Jurkat, Clone E6-1 (cell line): Measurements from ENCODE around the gene NEK10.
"Not testable (repeated sequence)": the region's sequence is repeated elsewhere in the genome, so short reads cannot be mapped to it uniquely, and the experiment has no call there.

ENCODE experiments used
- DNase-seq: peaks from one replicate; pipeline ENCODE4 v3.0.0-alpha.2; 2011; ENCODE audit warnings: low read depth, low spot score
- H3K4me3 ChIP-seq: 2 replicates; pipeline ENCODE4 v1.5.1; 2011; ENCODE audit warnings: mild to moderate bottlenecking, low read length, control low read depth, moderate library complexity

NEK10 gene

DNA sequence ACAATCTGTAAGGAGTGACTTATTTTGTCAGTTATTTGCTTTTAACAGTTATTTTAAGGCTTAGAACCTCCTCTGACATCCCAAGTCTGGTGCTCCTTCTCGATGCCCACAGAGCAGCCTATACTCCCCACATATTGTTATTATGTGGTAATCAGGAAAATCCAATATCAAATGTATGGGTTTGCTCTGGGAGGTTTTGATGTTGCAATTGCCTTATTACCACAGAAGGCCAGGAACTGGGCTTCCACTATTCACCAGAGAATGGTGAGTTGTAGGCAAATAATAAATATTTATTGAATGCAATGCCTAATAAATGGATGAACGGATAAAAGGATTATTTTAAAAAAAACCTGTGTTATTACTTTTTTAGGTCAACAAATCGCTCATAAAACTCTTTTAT, 12.2 kb downstream of the NEK10 start:
- H3K4me3 ChIP-seq, result no peak overlapping the region
- DNase-seq, result no peak

DNA sequence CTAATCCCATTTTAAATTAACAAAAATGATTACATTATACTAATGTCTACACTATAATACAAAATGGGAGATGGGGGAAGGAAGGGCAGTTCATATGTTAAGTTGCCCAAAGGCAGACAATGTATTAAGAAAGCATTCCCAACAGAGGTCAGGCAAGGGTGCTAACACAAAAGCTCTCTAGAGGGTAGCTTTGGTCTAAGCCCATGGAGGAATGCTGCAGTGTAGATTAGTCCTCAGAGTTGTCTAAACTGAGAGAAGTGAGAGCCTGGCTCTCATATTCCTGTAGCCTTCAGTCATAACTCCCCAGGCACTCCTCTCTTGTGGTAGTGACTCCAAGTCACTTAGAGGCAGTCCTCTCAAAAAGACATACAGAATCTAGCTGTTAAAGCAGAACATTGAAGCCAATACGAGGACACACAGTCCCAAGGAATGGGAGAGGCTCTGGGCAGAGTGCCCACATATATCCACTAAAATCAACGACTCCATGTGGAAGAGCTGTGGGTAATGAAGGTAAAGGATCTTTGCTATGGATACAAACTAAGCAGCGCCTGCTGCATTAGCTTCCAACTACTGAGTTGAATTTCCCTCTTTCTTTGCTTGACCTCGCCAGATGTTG, 14.5 kb downstream of the NEK10 start:
- no peak overlapping the region for H3K4me3 ChIP-seq
- no peak for DNase-seq

DNA sequence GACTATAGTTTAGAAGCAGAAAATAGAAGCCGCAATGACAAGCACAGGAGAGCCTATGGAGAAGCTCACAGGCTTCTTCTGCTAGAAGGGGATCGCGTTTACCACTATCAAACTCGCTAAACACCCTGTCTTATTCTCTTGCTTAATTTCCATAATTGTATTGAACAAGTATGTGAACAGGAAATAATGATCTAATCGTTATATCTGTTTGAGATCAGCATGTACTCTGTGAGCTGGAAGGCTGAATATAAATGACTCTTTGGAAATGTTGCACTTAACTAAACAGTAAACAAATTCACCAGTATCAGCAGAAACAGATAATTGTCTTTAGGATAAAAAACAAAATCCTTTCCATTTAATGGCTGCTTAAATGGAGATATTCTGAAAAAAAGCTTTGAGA, 15.0 kb downstream of the NEK10 start:
- H3K4me3 ChIP-seq, result no peak overlapping the region
- DNase-seq, result no peak

DNA sequence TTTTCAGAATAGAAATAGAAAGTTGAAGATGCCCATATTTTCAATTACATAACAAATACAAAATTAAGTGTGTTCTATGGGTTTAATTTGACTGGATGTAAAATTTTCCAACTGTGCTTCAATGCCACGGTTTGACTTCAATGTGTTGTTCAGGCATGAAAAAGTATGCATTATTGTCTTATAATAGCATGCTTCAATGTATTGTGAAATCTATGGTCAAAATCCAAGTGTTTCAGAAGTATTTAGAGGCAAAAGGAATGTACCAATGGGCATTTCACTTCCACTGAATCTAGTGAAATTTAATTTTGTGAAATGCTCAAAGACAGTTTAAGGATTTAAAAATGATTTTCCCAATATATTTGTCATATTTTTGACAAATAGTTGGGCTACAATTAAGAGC, 16.0 kb downstream of the NEK10 start:
- H3K4me3 ChIP-seq, result no peak overlapping the region
- DNase-seq, result no peak

DNA sequence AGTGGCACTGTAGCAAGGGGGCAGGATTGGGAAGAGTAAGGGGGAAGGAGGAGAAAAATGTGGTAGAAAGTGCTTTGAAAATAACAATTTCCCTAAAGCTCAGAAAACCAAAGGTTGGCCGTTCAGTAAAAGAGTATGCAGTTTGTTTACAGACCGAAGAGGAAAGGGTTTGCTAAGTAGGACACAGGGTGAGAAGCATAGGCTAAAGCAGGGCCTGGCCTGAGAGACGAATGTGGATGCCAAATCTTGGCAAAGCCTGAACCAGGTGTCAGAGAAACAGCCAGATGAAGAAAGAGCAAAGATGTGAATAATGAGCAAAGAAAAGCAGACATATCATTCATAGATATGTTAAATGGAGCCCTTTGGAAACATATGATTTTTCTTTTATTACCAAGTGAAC, 17.1 kb downstream of the NEK10 start:
- DNase-seq, result no peak
- no peak overlapping the region for H3K4me3 ChIP-seq

DNA sequence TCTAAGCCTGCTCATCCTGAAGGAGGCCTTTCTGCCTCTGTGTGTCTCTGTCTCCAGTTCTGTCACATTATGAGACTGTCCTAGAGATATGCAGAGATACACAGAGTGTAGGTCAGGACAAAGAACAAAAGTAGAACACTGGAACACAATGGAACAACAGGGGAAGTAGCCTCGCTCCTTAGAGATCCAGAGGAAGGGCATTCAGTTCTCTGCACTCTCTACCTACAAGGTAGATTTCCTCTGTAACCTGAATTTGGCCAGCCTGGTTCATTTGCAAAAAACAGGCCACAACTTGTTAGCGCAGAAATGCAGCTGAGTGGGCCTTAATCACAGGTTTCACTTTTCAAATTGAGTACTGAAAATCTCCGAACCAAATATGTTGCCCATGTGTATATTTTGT, 19.4 kb downstream of the NEK10 start:
- H3K4me3 ChIP-seq, result peak overlapping the region; percentile 21
- no peak for DNase-seq

DNA sequence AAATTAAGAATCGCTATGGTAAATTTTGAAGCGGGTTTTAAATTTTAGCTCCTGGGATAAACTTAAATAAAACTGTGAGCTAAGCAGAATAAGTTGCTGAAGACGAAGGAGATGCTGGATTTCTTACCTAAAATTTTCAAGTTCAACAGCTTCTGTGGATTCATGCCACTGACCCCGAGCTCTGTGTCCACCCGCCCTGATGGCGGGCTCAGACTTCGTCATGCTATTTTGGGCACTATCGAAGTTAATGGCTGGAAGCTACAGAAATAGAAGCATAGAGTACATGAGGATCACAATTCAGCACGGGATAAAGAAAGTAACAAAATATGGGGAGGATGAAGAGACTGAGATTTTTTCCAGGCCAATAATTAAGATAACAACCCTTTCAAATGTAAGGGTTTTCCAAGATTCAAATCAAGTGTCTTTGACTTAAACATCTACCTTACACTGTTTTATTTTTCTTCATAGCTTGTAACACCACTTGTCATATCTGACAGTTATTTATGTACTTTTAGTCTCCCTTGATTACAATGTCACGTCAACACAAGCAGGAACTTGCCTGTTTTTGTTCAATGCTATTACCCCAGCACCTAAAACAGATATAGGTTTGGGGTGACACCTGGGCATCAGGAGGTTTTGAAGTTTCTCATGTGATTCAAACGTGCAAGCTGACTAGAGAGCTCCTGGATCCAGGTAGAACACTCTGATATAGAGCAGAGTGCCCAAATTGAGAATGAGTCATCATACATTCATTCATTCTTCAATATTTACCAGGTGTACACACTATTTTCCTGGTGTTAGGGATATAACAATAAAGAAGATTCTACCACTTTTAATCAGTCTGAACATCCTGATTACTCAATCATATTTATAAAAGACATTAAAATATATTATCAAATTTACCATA, 23.0 kb downstream of the NEK10 start:
- no peak for DNase-seq
- H3K4me3 ChIP-seq, result no peak overlapping the region

DNA sequence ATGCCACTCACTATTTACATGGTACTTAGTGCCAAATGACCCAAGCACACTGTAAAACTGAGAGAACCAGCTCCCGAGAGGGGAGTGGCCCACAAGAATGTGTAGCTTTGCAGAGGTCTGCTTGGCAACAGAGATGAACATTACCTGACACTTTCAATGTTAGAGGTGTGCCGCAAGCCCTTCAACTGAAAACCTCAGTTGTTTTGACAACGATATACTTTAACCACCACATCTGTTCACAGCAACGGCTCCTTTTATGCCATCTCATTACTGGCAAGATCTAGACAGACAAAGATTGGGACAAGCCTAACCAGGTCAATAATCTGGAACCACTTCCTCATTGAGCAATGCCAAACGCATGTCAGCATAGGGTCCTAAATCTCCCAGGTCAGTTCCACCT, 23.7 kb downstream of the NEK10 start:
- DNase-seq, result peak; percentile 97

DNA sequence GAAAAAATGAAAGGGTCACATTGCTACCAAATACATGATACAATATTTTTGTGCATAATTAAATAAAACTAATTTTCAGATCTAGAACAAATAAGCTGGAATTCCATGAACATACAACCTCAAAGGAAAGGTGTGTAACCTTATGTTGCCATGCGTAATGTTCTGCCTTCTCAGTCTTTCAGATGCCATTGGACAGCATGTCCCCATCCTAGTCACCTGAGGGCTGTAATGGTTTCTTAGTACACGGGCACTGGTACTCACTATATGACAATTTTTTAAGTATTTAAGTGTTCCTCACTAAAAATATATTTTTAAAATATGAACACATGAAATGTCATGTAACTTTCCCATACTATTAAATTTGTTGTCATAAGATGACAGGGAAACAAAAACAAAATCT, 24.1 kb downstream of the NEK10 start:
- peak overlapping the region; percentile 4; the same call in 1 of the 2 replicates for H3K4me3 ChIP-seq
- no peak for DNase-seq

More for the DNA sequence above, 23.7 kb downstream of the NEK10 start:
- H3K4me3 ChIP-seq, result peak overlapping the region; percentile 4; the same call in 1 of the 2 replicates

DNA sequence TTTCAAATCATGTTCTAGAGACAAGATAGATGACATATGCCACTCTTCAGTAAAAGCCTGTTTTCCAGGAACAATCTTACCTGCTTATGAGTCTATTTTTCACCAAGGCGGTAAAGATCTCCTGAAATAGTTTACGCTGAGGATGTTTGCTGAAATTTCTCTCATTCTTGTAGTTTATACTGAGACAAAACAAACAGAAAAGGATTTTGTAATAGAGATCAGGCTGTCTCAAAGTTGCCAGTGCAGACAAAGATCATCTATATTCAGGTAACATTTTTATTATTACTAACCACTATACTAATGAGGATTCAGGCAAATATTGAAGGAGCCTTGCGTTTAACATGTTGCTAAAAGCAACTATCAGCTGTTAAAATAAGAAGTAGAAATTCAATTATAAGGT, 25.0 kb downstream of the NEK10 start:
- DNase-seq, result no peak

DNA sequence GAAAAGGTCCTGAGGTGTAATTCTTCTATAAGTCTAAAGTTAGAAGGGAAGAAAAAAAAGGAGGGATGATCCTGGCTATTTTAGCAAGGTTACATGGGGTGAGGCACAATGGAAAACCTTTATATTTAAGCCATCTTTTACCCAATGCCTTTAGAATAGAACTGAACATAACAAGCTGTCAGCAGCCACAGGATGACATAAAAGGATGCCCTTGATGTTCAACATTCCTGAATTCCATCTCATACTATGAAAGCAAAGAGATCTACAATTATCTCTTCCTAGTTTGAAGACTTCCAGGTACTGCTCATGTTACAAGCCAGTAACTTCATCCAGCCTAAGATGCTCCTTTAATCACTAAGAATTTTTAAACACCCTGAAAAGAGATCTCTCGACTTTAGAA, 26.9 kb downstream of the NEK10 start:
- no peak overlapping the region for H3K4me3 ChIP-seq
- no peak for DNase-seq

More for the DNA sequence above, 25.0 kb downstream of the NEK10 start:
- no peak overlapping the region for H3K4me3 ChIP-seq

DNA sequence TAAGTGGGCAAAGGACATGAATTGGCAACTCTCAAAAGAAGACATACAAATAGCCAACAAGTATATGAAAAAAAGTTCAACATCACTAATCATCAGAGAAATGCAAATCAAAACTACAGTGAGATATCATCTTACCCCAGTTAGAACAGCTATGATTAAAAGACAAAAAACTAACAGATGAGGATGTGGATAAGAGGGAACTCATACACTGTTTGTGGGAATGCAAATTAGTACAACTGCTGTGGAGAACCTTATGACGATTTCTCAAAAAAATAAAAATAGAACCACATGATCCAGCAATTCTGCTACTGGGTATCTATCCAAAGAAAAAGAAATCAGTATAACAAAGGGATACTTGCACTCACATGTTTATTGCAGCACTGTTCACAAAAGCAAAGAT, 28.6 kb downstream of the NEK10 start:
- H3K4me3 ChIP-seq, result no peak overlapping the region
- peak; percentile 85 for DNase-seq

DNA sequence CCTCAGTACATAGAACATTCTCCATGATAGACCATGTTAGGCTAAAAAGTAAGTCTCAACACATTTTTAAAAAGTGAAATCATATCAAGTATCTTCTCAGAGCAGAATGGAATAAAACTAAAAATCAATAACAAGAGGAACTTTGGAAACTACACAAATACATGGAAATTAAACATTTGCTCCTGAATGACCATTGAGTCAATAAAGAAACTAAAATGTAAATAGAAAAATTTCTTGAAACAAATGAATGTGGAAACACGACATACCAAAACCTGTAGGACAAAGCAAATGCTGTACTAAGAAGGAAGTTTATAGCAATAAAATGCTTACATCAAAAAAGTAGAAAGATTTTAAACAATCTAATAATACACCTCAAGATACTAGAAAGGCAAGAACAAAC, 33.6 kb downstream of the NEK10 start:
- H3K4me3 ChIP-seq, result no peak overlapping the region
- DNase-seq, result no peak

DNA sequence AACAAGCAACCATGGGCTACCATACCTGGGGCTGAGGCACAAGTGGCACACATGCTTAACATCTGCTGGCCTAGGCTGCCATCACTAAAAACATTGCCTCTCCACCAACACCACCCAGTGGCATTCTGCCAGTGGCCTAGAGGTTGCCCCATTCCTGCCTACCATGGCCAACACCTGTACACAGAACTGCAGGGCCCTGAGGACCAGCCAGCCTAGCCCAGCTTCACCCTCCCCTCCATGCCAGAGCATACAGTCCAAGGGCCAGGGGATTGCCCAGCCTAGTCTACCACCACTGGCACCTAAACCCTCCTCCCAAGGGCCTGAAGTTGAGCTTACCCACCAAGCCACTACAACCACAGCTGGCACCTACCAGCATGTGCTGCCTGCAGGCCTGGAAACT, 35.3 kb downstream of the NEK10 start:
- no peak overlapping the region for H3K4me3 ChIP-seq
- DNase-seq, result no peak

DNA sequence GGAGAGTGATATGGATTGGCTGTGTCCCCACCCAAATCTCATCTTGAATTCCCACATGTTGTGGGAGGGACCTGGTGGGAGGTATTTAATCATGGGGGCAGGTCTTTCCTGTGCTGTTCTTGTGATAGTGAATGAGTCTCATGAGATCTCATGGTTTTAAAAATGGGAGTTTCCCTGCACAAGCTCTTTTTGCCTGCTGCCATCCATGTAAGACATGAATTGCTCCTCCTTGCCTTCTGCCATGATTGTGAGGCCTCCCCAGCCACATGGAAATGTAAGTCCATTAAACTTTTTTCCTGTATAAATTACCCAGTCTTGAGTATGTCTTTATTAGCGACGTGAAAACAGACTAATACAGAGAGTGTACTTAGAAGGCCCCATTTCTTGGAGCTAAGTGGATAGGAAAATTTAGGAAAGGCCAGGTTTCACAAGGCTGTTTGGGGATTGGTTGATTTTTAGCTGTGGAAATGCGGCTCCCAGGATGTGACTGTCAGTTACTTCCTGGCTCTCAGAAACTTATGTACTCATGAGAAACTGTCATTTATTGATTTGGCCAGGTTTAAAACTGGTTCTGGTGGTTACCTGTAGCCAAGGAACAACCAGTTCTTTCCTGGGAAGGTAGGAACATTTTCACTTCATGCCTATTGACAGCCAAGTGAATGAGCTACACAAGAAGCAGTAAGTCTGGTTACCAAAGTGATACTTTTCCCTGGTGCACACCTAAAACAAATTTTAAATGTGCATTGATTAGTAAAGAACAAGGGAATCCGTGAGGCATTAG, 40.0 kb downstream of the NEK10 start:
- DNase-seq, H3K4me3 ChIP-seq: not testable (repeated sequence)

DNA sequence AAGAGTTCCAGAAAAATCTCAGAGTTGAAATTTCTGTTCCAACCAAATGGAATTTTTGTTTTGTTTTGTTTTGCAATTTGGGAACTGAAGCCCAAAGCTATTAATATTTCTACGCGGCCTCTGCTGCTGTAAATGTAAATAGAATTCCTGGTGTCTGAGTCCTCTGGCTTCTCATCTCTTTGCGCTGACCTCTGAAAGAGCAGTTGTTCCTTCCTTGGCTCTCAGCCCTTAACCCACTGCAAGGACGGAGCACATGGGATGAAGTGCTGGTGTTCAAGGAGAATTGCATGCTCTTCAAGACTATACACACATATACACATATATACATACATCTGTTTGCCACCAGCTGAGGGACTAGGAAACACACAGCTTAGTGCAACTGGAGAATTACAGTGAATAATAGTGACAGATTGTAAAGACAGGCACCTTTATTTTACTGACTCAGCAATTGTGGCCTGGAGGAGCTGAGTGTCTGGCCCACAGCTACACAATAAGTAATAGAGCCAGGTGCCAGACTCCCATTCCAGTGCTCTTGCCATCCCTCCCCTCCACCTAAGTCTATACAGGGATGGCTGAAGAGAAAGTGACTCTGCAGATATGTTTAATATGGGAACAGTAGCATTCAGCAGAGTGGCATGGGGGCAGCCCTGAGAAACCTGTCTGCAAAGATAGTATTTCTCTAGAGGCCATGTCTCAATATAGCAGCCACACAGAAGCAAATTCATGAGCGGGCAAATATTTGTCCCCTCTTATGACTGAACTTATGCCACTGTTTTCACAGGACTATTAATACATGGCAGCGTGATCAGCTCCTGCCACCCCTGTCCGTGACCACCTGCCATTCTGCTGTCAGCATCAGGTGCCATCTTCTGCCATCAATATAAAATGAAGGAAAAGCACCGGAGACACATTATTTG, 42.3 kb downstream of the NEK10 start:
- no peak overlapping the region for H3K4me3 ChIP-seq
- no peak for DNase-seq

DNA sequence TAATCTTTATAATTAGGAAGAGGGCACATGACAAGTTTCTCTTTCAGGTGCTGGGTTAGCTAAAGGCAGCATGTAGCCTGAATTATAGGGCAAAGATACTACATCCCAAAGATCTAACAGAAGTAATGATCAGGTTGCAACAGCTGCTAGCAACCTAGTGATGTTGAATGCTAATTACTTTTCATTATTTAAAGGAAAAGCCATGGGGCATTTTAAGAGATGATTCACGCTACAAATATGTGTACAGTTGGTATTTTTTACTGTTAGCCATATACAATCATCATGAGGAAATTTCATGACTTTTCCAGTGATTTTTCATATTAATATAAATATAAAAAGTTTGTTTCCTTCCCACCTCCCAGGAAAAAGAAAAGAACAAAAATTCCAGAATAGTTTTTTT, 43.0 kb downstream of the NEK10 start:
- no peak overlapping the region for H3K4me3 ChIP-seq
- no peak for DNase-seq

DNA sequence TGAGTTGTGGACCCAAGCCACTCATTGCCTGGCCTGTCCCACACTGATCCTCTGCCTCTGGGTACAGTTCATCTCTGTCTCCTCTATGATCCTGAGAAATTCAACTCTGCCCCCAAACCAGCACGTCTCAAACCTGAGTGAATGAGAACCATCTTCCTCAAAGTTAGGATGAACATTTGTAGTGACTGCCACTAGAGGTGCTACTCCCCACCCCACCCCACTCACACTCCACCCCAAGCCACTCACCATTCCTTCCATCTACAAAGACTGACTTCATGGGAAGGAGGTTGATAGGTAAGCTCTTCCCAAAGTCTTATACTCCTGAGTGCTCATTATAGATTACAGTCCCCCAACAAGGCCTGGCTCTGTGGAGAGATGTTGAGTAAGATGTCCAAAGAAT, 43.8 kb downstream of the NEK10 start:
- no peak overlapping the region for H3K4me3 ChIP-seq
- no peak for DNase-seq

DNA sequence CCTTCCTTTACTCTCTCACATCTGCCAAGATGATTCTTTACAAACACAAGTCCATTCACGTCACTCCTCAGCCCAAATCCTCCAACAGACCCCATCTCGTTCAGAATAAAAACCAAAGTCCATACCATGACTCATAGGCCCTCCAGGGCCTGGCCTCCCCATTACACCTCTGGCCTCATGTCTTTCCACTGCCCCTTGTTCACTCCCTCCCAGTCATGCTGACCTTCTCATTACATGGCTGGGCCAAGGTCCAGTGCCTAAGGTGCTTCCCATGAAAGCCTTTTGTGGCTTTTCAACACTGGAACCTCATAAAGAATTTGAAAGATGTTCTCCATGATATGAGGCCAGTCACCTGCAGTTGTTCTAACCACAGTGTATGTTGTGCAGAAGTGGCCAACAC, 44.5 kb downstream of the NEK10 start:
- DNase-seq, result no peak

More for the DNA sequence above, 44.5 kb downstream of the NEK10 start:
- no peak overlapping the region for H3K4me3 ChIP-seq
